Measurements from ENCODE around the gene THAP4.

The THAP4 gene

DNA sequence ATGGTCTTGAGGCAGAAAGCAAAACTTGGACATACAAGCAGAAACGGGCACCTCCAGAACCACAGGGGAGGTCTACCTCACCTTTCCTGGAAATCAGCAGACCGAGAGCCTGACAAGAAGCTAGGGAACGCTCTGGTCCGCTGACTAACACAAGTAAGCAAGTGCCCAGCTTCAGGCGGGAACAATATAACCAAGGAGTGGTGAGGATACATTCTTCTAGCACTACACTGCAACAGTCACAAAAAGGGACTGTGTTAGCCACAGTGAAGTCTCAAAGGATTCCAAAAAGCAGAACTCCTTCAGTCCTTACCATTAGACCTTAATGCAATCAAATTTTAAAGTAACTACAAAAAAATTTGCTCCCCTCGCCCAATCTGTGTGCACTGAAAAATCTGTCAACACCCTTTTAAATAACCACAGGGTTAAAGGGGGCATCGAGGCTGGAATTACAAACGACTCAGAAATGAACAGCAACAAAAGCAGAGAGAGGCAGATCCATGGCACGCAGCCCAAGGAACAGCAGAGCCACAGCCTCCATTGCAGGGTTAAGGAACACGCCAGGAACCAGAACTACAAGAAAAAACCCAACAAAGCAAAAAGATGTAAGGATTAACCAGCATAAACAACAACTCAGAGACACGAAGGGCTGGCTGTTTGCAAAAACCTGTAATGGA is 7.1 kb downstream of the THAP4 start:
- TF ChIP-seq, protein P1, sequence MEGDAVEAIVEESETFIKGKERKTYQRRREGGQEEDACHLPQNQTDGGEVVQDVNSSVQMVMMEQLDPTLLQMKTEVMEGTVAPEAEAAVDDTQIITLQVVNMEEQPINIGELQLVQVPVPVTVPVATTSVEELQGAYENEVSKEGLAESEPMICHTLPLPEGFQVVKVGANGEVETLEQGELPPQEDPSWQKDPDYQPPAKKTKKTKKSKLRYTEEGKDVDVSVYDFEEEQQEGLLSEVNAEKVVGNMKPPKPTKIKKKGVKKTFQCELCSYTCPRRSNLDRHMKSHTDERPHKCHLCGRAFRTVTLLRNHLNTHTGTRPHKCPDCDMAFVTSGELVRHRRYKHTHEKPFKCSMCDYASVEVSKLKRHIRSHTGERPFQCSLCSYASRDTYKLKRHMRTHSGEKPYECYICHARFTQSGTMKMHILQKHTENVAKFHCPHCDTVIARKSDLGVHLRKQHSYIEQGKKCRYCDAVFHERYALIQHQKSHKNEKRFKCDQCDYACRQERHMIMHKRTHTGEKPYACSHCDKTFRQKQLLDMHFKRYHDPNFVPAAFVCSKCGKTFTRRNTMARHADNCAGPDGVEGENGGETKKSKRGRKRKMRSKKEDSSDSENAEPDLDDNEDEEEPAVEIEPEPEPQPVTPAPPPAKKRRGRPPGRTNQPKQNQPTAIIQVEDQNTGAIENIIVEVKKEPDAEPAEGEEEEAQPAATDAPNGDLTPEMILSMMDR (IDR thresholded peaks at IDR 0.05; ENCODE audit: low read depth, low read length, missing control alignments): no peak
- H3K4me3 ChIP-seq (replicated peaks; ENCODE audit: low read depth, low read length): no peak overlapping the region
- DNase-seq (ENCODE audit: extremely low read depth, low read depth): no peak

DNA sequence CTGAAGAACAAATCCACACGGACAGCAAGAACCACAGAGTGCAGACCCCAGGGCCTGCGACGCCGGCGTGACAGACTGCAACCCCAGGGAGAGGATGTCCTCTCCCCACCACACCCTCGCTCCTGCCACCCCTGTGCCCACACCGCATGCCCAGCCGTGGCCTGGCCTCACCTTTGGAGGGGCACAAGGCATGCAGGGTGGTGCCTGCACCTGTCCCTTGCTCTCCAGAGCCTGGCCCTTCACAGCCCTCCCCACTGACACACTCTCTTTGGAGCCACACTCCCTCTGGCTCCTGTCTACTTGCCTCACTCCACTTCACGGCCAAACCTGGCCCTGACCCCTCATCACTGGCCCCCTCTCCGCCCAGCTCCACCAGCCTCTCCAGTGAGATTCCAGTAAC is 9.3 kb downstream of the THAP4 start:
- DNase-seq (ENCODE audit: extremely low read depth, low read depth): no peak

DNA sequence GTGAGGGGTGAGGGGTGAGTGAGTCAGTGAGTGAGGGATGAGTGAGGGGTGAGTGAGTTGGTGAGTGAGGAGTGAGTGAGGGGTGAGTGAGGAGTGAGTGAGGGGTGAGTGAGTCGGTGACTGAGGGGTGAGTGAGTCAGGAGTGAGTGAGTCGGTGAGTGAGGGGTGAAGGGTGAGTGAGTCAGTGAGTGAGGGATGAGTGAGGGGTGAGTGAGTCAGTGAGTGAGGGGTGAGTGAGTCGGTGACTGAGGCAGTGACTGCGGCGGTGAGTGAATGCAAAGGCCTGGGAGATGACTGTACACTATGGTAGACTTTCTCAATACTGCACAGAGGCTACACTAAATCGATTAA is 16.6 kb downstream of the THAP4 start:
- no peak for DNase-seq (ENCODE audit: extremely low read depth, low read depth)
- TF ChIP-seq, protein P1 (IDR thresholded peaks at IDR 0.05; ENCODE audit: low read depth, low read length, missing control alignments): no peak
- no peak overlapping the region for H3K4me3 ChIP-seq (replicated peaks; ENCODE audit: low read depth, low read length)

More for the DNA sequence above, 9.3 kb downstream of the THAP4 start:
- TF ChIP-seq, protein P1 (IDR thresholded peaks at IDR 0.05; ENCODE audit: low read depth, low read length, missing control alignments): no peak
- H3K4me3 ChIP-seq (replicated peaks; ENCODE audit: low read depth, low read length): no peak overlapping the region

DNA sequence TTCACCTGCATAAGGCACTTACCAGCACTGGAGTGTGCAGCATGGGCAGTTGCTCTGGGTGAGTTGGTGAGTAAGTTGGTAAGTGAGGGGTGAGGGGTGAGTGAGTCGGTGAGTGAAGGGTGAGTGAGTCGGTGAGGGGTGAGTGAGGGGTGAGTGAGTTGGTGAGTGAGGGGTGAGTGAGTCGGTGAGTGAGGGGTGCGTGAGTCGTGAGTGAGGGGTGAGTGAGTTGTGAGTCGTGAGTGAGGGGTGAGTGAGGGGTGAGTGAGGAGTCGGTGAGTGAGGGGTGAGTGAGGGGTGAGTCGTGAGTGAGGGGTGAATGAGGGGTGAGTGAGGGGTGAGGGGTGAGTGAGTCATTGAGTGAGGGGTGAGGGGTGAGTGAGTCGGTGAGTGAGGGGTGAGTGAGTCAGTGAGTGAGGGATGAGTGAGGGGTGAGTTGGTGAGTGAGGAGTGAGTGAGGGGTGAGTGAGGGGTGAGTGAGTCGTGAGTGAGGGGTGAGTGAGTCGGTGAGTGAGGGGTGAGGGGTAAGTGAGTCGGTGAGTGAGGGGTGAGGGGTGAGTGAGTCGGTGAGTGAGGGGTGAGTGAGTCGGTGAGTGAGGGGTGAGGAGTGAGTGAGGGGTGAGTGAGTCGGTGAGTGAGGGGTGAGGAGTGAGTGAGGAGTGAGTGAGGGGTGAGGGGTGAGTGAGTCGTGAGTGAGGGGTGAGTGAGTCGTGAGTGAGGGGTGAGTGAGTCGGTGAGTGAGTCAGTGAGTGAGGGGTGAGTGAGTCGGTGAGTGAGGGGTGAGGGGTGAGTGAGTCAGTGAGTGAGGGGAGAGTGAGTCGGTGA is 17.1 kb downstream of the THAP4 start:
- H3K4me3 ChIP-seq (replicated peaks; ENCODE audit: low read depth, low read length): no peak overlapping the region
- no peak for DNase-seq (ENCODE audit: extremely low read depth, low read depth)
- TF ChIP-seq, protein P1 (IDR thresholded peaks at IDR 0.05; ENCODE audit: low read depth, low read length, missing control alignments): no peak

DNA sequence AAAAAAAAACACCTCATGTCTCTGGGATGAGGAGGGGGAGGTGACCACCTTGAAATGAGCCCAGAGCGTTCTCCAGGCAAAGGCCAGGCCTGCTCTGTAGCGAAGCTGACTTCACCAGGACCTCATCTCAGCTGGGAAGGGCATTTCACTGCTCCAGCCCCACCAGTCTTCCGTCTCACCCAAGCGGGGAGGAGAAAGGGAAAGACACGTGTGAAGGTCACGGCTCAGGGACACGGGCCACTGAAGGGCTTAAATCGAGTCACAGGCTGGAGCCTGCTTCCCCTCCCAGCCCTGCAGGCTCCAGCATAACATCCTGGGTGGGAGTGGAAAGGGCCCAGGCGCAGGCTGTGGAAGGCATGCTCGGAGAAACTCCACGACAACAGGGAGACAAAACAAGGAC is 18.1 kb downstream of the THAP4 start:
- no peak for DNase-seq (ENCODE audit: extremely low read depth, low read depth)
- TF ChIP-seq, protein P1 (IDR thresholded peaks at IDR 0.05; ENCODE audit: low read depth, low read length, missing control alignments): no peak
- no peak overlapping the region for H3K4me3 ChIP-seq (replicated peaks; ENCODE audit: low read depth, low read length)

DNA sequence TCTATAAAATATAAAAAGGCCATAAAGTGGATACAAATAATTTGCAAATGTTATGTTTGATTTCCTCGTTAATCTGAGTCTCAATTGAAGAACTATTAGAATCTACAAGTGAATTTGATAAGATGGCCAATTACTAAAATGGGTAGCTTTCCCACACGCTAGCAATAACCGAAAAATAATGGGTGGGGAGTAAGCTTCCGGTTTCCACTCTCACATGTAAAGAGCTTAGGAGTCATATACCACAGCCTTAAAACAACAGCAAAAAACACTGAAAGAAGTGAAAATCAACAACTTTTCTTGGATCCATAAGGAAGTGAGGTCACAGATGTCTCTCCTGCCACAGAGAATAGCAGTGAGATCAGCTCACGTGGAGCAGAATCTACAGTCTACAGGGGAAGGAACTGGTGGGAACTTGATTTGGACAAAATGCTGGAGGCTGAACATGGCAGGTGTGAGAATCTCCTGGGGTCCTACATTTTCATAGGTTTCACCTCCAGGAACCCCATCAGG is 18.6 kb downstream of the THAP4 start:
- TF ChIP-seq, protein P1 (IDR thresholded peaks at IDR 0.05; ENCODE audit: low read depth, low read length, missing control alignments): no peak
- no peak overlapping the region for H3K4me3 ChIP-seq (replicated peaks; ENCODE audit: low read depth, low read length)
- DNase-seq (ENCODE audit: extremely low read depth, low read depth): no peak

Measured in HFF-Myc (cell line).